SK-N-MC (cell line): Measurements from ENCODE around the gene EIF4EBP3.

Experiments used
- DNase-seq: peaks from one replicate; pipeline ENCODE4 v3.0.0-alpha.2; 2011; ENCODE audit warnings: low read depth, low spot score
- H3K27ac ChIP-seq: fragments of 200-600 bp; sonication (generic); 2 replicates; pipeline ENCODE4 v1.5.1; 2016; ENCODE audit warnings: mixed run types
- H3K36me3 ChIP-seq: fragments of 200-600 bp; sonication (generic); 2 replicates; pipeline ENCODE4 v1.6.1; 2017; ENCODE audit warnings: antibody characterized with exemption, low read length, mixed read lengths; ENCODE audit not compliant: insufficient read depth
- H3K4me3 ChIP-seq: fragments of 200-600 bp; sonication (generic); 2 replicates; pipeline ENCODE4 v1.5.1; 2016
- H3K9ac ChIP-seq: fragments of 200-600 bp; sonication (generic); 2 replicates; pipeline ENCODE4 v1.8.0; 2017; ENCODE audit warnings: mixed run types, mixed read lengths; ENCODE audit not compliant: insufficient read length
- H3K9me3 ChIP-seq: fragments of 200-600 bp; sonication (generic); 2 replicates; pipeline ENCODE4 v1.6.1; 2017; ENCODE audit warnings: low read depth, mild to moderate bottlenecking, antibody characterized with exemption, low read length, moderate library complexity, mixed read lengths
- EZH2 ChIP-seq: fragments of 200-600 bp; sonication (generic); IDR thresholded peaks from one replicate; pipeline ENCODE4 v1.6.1; 2017; ENCODE audit warnings: antibody characterized with exemption
- FOXP2 ChIP-seq: optimal IDR thresholded peaks from 2 replicates; pipeline ENCODE3; 2011; ENCODE audit warnings: mild to moderate bottlenecking, moderate library complexity; ENCODE audit not compliant: insufficient read depth; ENCODE audit errors: extremely low read length, control extremely low read depth
- POLR2AphosphoS5 ChIP-seq: IDR thresholded peaks from 2 replicates; pipeline ENCODE4 v1.6.1; 2012; ENCODE audit warnings: mild to moderate bottlenecking, low read depth, low read length, borderline replicate concordance

Gene EIF4EBP3

DNA sequence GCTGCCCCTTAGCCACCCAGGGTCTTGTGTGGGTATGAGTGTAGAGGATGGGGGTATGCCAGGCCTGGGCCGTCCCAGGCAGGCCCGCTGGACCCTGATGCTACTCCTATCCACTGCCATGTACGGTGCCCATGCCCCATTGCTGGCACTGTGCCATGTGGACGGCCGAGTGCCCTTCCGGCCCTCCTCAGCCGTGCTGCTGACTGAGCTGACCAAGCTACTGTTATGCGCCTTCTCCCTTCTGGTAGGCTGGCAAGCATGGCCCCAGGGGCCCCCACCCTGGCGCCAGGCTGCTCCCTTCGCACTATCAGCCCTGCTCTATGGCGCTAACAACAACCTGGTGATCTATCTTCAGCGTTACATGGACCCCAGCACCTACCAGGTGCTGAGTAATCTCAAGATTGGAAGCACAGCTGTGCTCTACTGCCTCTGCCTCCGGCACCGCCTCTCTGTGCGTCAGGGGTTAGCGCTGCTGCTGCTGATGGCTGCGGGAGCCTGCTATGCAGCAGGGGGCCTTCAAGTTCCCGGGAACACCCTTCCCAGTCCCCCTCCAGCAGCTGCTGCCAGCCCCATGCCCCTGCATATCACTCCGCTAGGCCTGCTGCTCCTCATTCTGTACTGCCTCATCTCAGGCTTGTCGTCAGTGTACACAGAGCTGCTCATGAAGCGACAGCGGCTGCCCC is 19.8 kb downstream of the EIF4EBP3 start:
- H3K36me3 ChIP-seq = peaks cover 20% of the 10 kb centered on the region; the same call in 1 of the 2 replicates
- no peak for TF ChIP-seq FOXP2
- no peak for TF ChIP-seq EZH2
- TF ChIP-seq POLR2AphosphoS5 = no peak
- no peaks in the 10 kb centered on the region for H3K9me3 ChIP-seq
- H3K4me3 ChIP-seq = no peak overlapping the region
- no peak for DNase-seq
- no peak overlapping the region for H3K9ac ChIP-seq
- no peak overlapping the region for H3K27ac ChIP-seq

DNA sequence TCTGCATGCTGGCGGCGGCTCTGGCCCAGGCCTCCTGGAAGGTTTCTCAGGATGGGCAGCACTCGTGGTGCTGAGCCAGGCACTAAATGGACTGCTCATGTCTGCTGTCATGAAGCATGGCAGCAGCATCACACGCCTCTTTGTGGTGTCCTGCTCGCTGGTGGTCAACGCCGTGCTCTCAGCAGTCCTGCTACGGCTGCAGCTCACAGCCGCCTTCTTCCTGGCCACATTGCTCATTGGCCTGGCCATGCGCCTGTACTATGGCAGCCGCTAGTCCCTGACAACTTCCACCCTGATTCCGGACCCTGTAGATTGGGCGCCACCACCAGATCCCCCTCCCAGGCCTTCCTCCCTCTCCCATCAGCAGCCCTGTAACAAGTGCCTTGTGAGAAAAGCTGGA is 20.4 kb downstream of the EIF4EBP3 start:
- Histone ChIP-seq H3K9me3 (no peaks in the 10 kb centered on the region), H3K9ac (no peak overlapping the region), H3K27ac (no peak overlapping the region), H3K36me3 (peaks cover 20% of the 10 kb centered on the region; the same call in 1 of the 2 replicates), H3K4me3 (no peak overlapping the region)
- TF ChIP-seq FOXP2 (no peak), EZH2 (no peak), POLR2AphosphoS5 (no peak)
- DNase-seq = no peak

DNA sequence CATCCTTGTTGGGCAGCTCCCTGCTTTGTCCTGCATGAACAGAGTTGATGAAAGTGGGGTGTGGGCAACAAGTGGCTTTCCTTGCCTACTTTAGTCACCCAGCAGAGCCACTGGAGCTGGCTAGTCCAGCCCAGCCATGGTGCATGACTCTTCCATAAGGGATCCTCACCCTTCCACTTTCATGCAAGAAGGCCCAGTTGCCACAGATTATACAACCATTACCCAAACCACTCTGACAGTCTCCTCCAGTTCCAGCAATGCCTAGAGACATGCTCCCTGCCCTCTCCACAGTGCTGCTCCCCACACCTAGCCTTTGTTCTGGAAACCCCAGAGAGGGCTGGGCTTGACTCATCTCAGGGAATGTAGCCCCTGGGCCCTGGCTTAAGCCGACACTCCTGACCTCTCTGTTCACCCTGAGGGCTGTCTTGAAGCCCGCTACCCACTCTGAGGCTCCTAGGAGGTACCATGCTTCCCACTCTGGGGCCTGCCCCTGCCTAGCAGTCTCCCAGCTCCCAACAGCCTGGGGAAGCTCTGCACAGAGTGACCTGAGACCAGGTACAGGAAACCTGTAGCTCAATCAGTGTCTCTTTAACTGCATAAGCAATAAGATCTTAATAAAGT is 21.1 kb downstream of the EIF4EBP3 start:
- no peak overlapping the region for H3K9ac ChIP-seq
- H3K36me3 ChIP-seq = peaks cover 20% of the 10 kb centered on the region; the same call in 1 of the 2 replicates
- H3K4me3 ChIP-seq = no peak overlapping the region
- H3K9me3 ChIP-seq = no peaks in the 10 kb centered on the region
- 0 out of 2 replicates have a peak, but pooled peaks have one; percentile 23 for TF ChIP-seq POLR2AphosphoS5
- TF ChIP-seq FOXP2 = no peak
- DNase-seq = no peak
- no peak overlapping the region for H3K27ac ChIP-seq

DNA sequence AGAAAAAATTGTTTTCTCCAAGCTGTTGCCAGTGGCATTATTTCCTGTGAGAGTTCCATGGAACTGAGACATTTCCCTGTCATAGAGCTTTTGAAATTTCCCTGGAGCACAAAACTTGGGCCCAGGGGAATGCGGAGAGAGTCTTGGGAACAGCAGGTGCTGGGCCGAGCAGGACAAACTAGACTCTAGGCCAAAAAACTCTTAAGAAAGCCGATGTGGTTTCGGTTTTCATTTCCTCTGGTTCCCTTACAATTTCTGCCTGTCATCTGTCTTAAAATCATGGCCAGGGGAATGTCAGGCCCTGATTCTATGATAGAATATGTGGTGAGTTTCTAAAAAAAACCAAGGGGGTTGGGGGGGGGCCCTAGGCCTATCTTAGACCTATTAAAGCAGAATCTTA is 21.7 kb downstream of the EIF4EBP3 start:
- Histone ChIP-seq H3K9me3 (no peaks in the 10 kb centered on the region), H3K9ac (no peak overlapping the region), H3K27ac (0 out of 2 replicates have a peak overlapping the region, but pooled peaks have one; percentile 5), H3K4me3 (no peak overlapping the region), H3K36me3 (peaks cover 20% of the 10 kb centered on the region; the same call in 1 of the 2 replicates)
- TF ChIP-seq FOXP2 = no peak
- TF ChIP-seq POLR2AphosphoS5 = no peak
- no peak for TF ChIP-seq EZH2
- DNase-seq = no peak

DNA sequence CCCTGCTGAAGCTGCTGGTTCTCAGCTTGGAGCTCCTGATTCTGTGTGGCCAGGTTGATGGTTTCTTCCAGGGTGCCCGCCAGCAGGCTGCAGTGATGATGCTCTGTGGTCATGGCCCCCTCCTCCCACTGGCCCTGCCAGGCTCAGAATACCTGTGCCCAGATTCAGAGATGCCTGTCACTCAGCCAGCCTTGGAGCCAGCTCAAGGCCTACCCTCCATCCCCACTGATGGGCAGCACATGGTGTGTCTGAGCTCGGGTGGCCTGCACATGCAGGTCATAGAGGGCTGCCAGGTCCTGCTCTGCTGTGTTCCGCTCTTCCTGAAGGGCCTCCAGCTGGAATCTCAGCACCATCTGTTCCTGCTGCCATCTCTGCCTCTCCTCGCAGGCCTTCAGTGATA is 22.6 kb downstream of the EIF4EBP3 start:
- H3K27ac ChIP-seq = no peak overlapping the region
- no peak overlapping the region for H3K4me3 ChIP-seq
- H3K9ac ChIP-seq = no peak overlapping the region
- H3K36me3 ChIP-seq = peaks cover 20% of the 10 kb centered on the region; the same call in 1 of the 2 replicates
- H3K9me3 ChIP-seq = no peaks in the 10 kb centered on the region
- TF ChIP-seq FOXP2 = no peak
- TF ChIP-seq EZH2 = no peak
- TF ChIP-seq POLR2AphosphoS5 = no peak
- DNase-seq = no peak

DNA sequence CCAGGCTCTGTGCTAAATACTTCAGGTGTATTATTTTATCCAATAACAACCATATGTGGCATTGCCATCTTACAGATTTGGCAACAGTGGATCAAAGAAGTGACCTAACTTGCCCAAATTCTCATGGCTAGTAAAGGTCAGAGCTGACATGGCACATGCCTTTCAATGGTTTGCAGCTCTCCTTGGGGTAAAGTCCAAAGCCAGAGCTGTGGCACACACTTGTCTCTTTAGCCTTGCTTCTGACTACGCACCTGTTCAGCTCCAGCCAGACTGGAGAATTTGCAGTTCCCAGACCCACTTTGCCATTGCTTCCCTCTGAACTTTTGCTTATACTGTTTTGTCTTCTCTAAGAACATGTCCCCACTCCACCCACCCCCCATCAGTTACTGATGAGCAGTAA is 23.0 kb downstream of the EIF4EBP3 start:
- Histone ChIP-seq H3K36me3 (peaks cover 20% of the 10 kb centered on the region; the same call in 1 of the 2 replicates), H3K9ac (no peak overlapping the region), H3K27ac (no peak overlapping the region), H3K4me3 (no peak overlapping the region), H3K9me3 (no peaks in the 10 kb centered on the region)
- no peak for DNase-seq
- no peak for TF ChIP-seq EZH2
- TF ChIP-seq POLR2AphosphoS5 = no peak
- TF ChIP-seq FOXP2 = no peak

DNA sequence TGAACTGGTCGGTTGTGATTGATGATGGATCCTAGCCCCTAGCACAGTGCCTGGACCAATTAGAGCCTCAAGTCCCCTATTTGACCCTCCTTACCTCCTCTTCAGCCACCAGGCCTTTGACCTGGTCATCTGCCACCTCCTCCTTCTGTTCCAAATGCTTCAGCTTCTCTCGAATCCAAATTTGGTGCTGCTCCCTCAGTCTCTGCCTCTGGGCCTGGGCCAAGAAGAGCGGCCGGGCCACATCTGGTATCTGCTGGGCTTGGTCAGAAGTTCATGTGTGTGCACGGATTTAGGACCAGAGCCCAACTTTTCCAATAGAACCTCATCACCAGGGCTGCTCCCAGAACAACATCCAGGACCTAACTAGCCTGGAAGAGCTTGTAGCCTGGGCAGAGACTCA is 23.6 kb downstream of the EIF4EBP3 start:
- Histone ChIP-seq H3K9ac (no peak overlapping the region), H3K9me3 (no peaks in the 10 kb centered on the region), H3K27ac (no peak overlapping the region), H3K4me3 (no peak overlapping the region), H3K36me3 (peaks cover 20% of the 10 kb centered on the region; the same call in 1 of the 2 replicates)
- DNase-seq = no peak
- TF ChIP-seq FOXP2 (no peak), POLR2AphosphoS5 (no peak), EZH2 (no peak)

DNA sequence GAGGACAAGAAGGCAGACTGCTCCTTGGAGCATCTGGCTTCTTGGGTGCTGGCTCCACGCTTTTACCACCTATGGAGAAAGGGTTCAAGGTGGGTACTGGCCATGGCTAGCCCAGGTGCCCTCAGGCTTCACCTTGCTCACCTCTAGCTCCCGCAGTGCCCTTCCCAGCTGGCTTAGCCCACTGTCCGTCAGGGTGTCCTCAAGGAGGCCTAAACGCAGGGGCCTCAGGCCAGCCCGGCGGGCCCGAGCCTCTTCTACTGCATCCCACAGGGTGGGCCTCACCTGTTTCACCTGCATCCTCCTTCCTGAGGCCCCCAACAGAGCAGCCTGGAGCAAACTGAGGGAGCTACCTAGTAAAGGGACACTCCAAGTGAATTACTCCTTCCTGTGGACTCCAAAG is 26.2 kb downstream of the EIF4EBP3 start:
- Histone ChIP-seq H3K9me3 (no peaks in the 10 kb centered on the region), H3K27ac (no peak overlapping the region), H3K9ac (no peak overlapping the region), H3K36me3 (no peaks in the 10 kb centered on the region; the same call in 1 of the 2 replicates), H3K4me3 (no peak overlapping the region)
- DNase-seq = no peak
- TF ChIP-seq EZH2 = no peak
- TF ChIP-seq FOXP2 = no peak
- TF ChIP-seq POLR2AphosphoS5 = no peak
